Glutamatergic neuron (in vitro differentiated cells): Measurements from ENCODE around the gene PAPOLA. TPM values are rescaled to one million over a fixed set of nuclear protein-coding genes. Genes with fewer than 3 reads are reported as not detected.
A peak's percentile ranks its signal among the peaks of the same experiment; 100 is the strongest.

Experiments
- DNase-seq: peaks from one replicate; pipeline ENCODE4 v3.0.0; 2022
- H3K27ac Mint-ChIP-seq: one replicate; pipeline ENCODE4 v1.8.0; 2020; ENCODE audit warnings: mild to moderate bottlenecking, mixed read lengths, inconsistent platforms; ENCODE audit not compliant: unreplicated experiment
- H3K27me3 Mint-ChIP-seq: one replicate; pipeline ENCODE4 v1.8.0; 2020; ENCODE audit warnings: mild to moderate bottlenecking, moderate library complexity, mixed read lengths, inconsistent platforms; ENCODE audit not compliant: unreplicated experiment
- H3K36me3 Mint-ChIP-seq: one replicate; pipeline ENCODE4 v1.8.0; 2020; ENCODE audit warnings: mild to moderate bottlenecking, mixed read lengths, inconsistent platforms; ENCODE audit not compliant: unreplicated experiment
- H3K4me1 Mint-ChIP-seq: one replicate; pipeline ENCODE4 v1.8.0; 2020; ENCODE audit warnings: mild to moderate bottlenecking, low read depth, mixed read lengths, inconsistent platforms; ENCODE audit not compliant: unreplicated experiment
- H3K4me3 Mint-ChIP-seq: one replicate; pipeline ENCODE4 v1.8.0; 2020; ENCODE audit warnings: mild to moderate bottlenecking, mixed read lengths, inconsistent platforms; ENCODE audit not compliant: unreplicated experiment
- H3K9me3 Mint-ChIP-seq: one replicate; pipeline ENCODE4 v1.8.0; 2020; ENCODE audit warnings: mild to moderate bottlenecking, moderate library complexity, mixed read lengths, inconsistent platforms; ENCODE audit not compliant: unreplicated experiment
- CTCF ChIP-seq: fragments of 200-600 bp; sonication (generic); IDR thresholded peaks from one replicate; pipeline ENCODE4 v1.5.0; 2021; ENCODE audit not compliant: partially characterized antibody, unreplicated experiment
- total RNA-seq: library from RNA; stranded (reverse); fragmentation: NEBNext Ultra II Directional; extraction: Animal tissue kit (Norgen Biotek cat#: 25700); gene quantifications from one replicate; pipeline ENCODE4 v1.2.1, GENCODE V29; 2021; ENCODE audit not compliant: unreplicated experiment

PAPOLA gene
- total RNA-seq, 1 donor from 2014 or later = 169 TPM

GRCh38 chr14:96538990-96539317 lies 36.8 kb downstream of the PAPOLA start:
- no peak for DNase-seq
- no peak for TF ChIP-seq CTCF
- H3K27me3 Mint-ChIP-seq = no peaks in the 10 kb centered on the region
- no peaks in the 10 kb centered on the region for H3K4me1 Mint-ChIP-seq
- no peaks in the 10 kb centered on the region for H3K36me3 Mint-ChIP-seq
- H3K27ac Mint-ChIP-seq = no peak overlapping the region
- H3K9me3 Mint-ChIP-seq = no peaks in the 10 kb centered on the region
- no peak overlapping the region for H3K4me3 Mint-ChIP-seq

GRCh38 chr14:96554315-96554910 lies 52.2 kb downstream of the PAPOLA start:
- no peaks in the 10 kb centered on the region for H3K36me3 Mint-ChIP-seq
- DNase-seq = no peak
- no peaks in the 10 kb centered on the region for H3K9me3 Mint-ChIP-seq
- no peak overlapping the region for H3K4me3 Mint-ChIP-seq
- no peak overlapping the region for H3K27ac Mint-ChIP-seq
- no peaks in the 10 kb centered on the region for H3K27me3 Mint-ChIP-seq
- TF ChIP-seq CTCF = no peak
- H3K4me1 Mint-ChIP-seq = no peaks in the 10 kb centered on the region

- no peaks in the 10 kb centered on the region for H3K36me3 Mint-ChIP-seq
- no peak for DNase-seq
Observed at GRCh38 chr14:96559571-96559970, 57.4 kb downstream of the PAPOLA start.

GRCh38 chr14:96564389-96564788 lies 62.2 kb downstream of the PAPOLA start:
- H3K27me3 Mint-ChIP-seq = no peaks in the 10 kb centered on the region
- no peak overlapping the region for H3K4me3 Mint-ChIP-seq
- H3K9me3 Mint-ChIP-seq = no peaks in the 10 kb centered on the region
- no peak for DNase-seq
- no peak overlapping the region for H3K27ac Mint-ChIP-seq
- H3K36me3 Mint-ChIP-seq = no peaks in the 10 kb centered on the region
- TF ChIP-seq CTCF = no peak
- H3K4me1 Mint-ChIP-seq = peaks cover 13% of the 10 kb centered on the region

More at GRCh38 chr14:96559571-96559970, 57.4 kb downstream of the PAPOLA start:
- no peaks in the 10 kb centered on the region for H3K4me1 Mint-ChIP-seq
- no peak overlapping the region for H3K4me3 Mint-ChIP-seq
- no peaks in the 10 kb centered on the region for H3K9me3 Mint-ChIP-seq
- no peak overlapping the region for H3K27ac Mint-ChIP-seq
- H3K27me3 Mint-ChIP-seq = no peaks in the 10 kb centered on the region
- no peak for TF ChIP-seq CTCF

- Mint-ChIP-seq H3K27me3 (no peaks in the 10 kb centered on the region), H3K4me1 (peaks cover 13% of the 10 kb centered on the region), H3K27ac (peak overlapping the region; percentile 40), H3K4me3 (peak overlapping the region; percentile 7), H3K9me3 (no peaks in the 10 kb centered on the region), H3K36me3 (no peaks in the 10 kb centered on the region)
- DNase-seq = no peak
- no peak for TF ChIP-seq CTCF
Observed at GRCh38 chr14:96565811-96566210, 63.6 kb downstream of the PAPOLA start.
